GM12878 (cell line): ENCODE measurements around the gene EIF4EBP2. TPM values are rescaled to one million over a fixed set of nuclear protein-coding genes. Genes with fewer than 3 reads are reported as not detected.
A peak's percentile ranks its signal among the peaks of the same experiment; 100 is the strongest.

ENCODE experiments used
- ATAC-seq: fragments of 200-7000 bp; cut with Tn5 transposase; 3 replicates; pipeline ENCODE4 v1.9.1; 2020; ENCODE audit warnings: mild to moderate bottlenecking, moderate library complexity
- BruUV-seq: library from RNA; stranded (reverse); fragments of 400-500 nt; replicated peaks from 2 replicates; lab custom pipeline; 2021; lab: Mats Ljungman, UMichigan
- CTCF ChIA-PET: fragments of 300-600 bp; sonication (Branson Sonifier 250); formaldehyde crosslinking; extraction: SDS; loops from one replicate; lab custom pipeline; 2021; ENCODE audit warnings: inconsistent platforms; lab: Yijun Ruan, JAX
- POLR2A ChIA-PET: fragments of 350-600 bp; formaldehyde crosslinking; extraction: SDS; loops from one replicate; lab custom pipeline; 2021; ENCODE audit warnings: inconsistent platforms; lab: Charles Lee
- RAD21 ChIA-PET: fragments of 300-600 bp; sonication (Branson Sonifier 250); formaldehyde crosslinking; loops from one replicate; lab custom pipeline; 2023; ENCODE audit warnings: antibody characterized with exemption; ENCODE audit not compliant: unreplicated experiment; lab: Charles Lee
- SMC1A ChIA-PET: fragments of 300-600 bp; sonication (Branson Sonifier 250); formaldehyde crosslinking; loops from one replicate; lab custom pipeline; 2023; ENCODE audit not compliant: unreplicated experiment, uncharacterized antibody; lab: Charles Lee
- DNase-seq: peaks from one replicate; pipeline ENCODE4 v3.0.0-alpha.2; 2011; ENCODE audit warnings: low read depth, low spot score
- FAIRE-seq: peaks from 3 replicates; lab custom pipeline; 2011; peaks lifted over from hg19 to GRCh38; lab: Jason Lieb, UNC
- H2AFZ ChIP-seq: 2 replicates; pipeline ENCODE4 v1.6.0; 2011; ENCODE audit warnings: low read depth, low read length, control low read depth; ENCODE audit not compliant: control insufficient read depth
- H3K27ac ChIP-seq: 2 replicates; pipeline ENCODE4 v1.5.1; 2011; ENCODE audit warnings: control low read depth; ENCODE audit not compliant: control insufficient read depth, insufficient read depth
- H3K27me3 ChIP-seq, 2 experiments: replicated peaks in 1 of 2; 2 replicates each; pipeline versions ENCODE4 v1.6.0 to v1.6.1; 2011; ENCODE audit warnings: low read length in 1 of 2; ENCODE audit not compliant: control insufficient read depth in 2 of 2, insufficient read depth in 2 of 2
- H3K36me3 ChIP-seq, 2 experiments: 2 replicates each; pipeline ENCODE4 v1.5.1; 2011; ENCODE audit warnings: low read length in 1 of 2; ENCODE audit not compliant: control insufficient read depth in 2 of 2, insufficient read depth in 2 of 2
- H3K4me1 ChIP-seq: 2 replicates; pipeline ENCODE4 v1.6.1; 2011; ENCODE audit warnings: mild to moderate bottlenecking, low read length, moderate library complexity, mixed read lengths; ENCODE audit not compliant: control insufficient read depth, insufficient read depth
- H3K4me2 ChIP-seq: 2 replicates; pipeline ENCODE4 v1.6.0; 2011; ENCODE audit warnings: control low read depth; ENCODE audit not compliant: control insufficient read depth, insufficient read depth
- H3K4me3 ChIP-seq: fragments of 200-600 bp; sonication (generic); 2 replicates; pipeline ENCODE4 v1.5.1; 2016
- H3K79me2 ChIP-seq: 2 replicates; pipeline ENCODE4 v1.6.0; 2011; ENCODE audit warnings: low read length; ENCODE audit not compliant: control insufficient read depth, insufficient read depth
- H3K9ac ChIP-seq: 2 replicates; pipeline ENCODE4 v1.8.0; 2011; ENCODE audit warnings: low read length, control low read depth, mixed read lengths; ENCODE audit not compliant: control insufficient read depth, insufficient read depth
- H3K9me3 ChIP-seq: replicated peaks from 3 replicates; pipeline ENCODE4 v1.5.1; 2011; ENCODE audit warnings: mild to moderate bottlenecking, low read length; ENCODE audit not compliant: control insufficient read depth, insufficient read depth
- H4K20me1 ChIP-seq: 2 replicates; pipeline ENCODE4 v1.6.0; 2011; ENCODE audit not compliant: control insufficient read depth, insufficient read depth
- ATF7 ChIP-seq: fragments of 450-650 bp; IDR thresholded peaks from 2 replicates; pipeline ENCODE4 v1.6.1; 2016; ENCODE audit warnings: low read depth, mild to moderate bottlenecking
- EP300 ChIP-seq, 2 experiments: fragments of 150-350 bp in 1 of 2; IDR thresholded peaks; 2 replicates each; pipeline ENCODE4 v1.6.1; 2011 to 2012; ENCODE audit warnings: low read depth in 2 of 2, low read length in 2 of 2, borderline replicate concordance in 1 of 2, improper control_type of control experiment in 1 of 2, inconsistent platforms in 1 of 2; ENCODE audit not compliant: control insufficient read depth in 1 of 2
- KLF5 ChIP-seq: fragments of 450-650 bp; IDR thresholded peaks from 2 replicates; pipeline ENCODE4 v1.6.1; 2014; ENCODE audit warnings: mild to moderate bottlenecking; ENCODE audit not compliant: partially characterized antibody
- MEF2B ChIP-seq: fragments of 450-650 bp; IDR thresholded peaks from 2 replicates; pipeline ENCODE4 v1.6.1; 2018; ENCODE audit warnings: mild to moderate bottlenecking, moderate library complexity; ENCODE audit not compliant: partially characterized antibody, poor library complexity, severe bottlenecking
- NRF1 ChIP-seq: conservative IDR thresholded peaks from 2 replicates; pipeline ENCODE4 v1.6.1; 2011; ENCODE audit warnings: mild to moderate bottlenecking, low read depth, low read length, improper control_type of control experiment
- PAX5 ChIP-seq: IDR thresholded peaks from 2 replicates; pipeline ENCODE4 v1.6.1; 2011; ENCODE audit warnings: low read depth, low read length, borderline replicate concordance
- RAD21 ChIP-seq: IDR thresholded peaks from 2 replicates; pipeline ENCODE4 v1.6.1; 2011; ENCODE audit warnings: mild to moderate bottlenecking, low read depth, low read length, moderate library complexity; ENCODE audit not compliant: insufficient read depth
- SKIL ChIP-seq: fragments of 450-650 bp; IDR thresholded peaks from 2 replicates; pipeline ENCODE4 v1.6.1; 2017; ENCODE audit warnings: mild to moderate bottlenecking, low read depth, inconsistent platforms; ENCODE audit not compliant: poor library complexity, severe bottlenecking
- TCF3 ChIP-seq: IDR thresholded peaks from 2 replicates; pipeline ENCODE4 v1.6.1; 2012; ENCODE audit warnings: low read depth, mild to moderate bottlenecking, low read length, borderline replicate concordance; ENCODE audit not compliant: insufficient read depth
- ZBED1 ChIP-seq: IDR thresholded peaks from 2 replicates; pipeline ENCODE4 v1.6.1; 2016; ENCODE audit warnings: borderline replicate concordance
- ZNF24 ChIP-seq: fragments of 450-650 bp; IDR thresholded peaks from 2 replicates; pipeline ENCODE4 v1.6.1; 2017; ENCODE audit warnings: antibody characterized with exemption, mild to moderate bottlenecking
- ZNF274 ChIP-seq: IDR thresholded peaks from one replicate; pipeline ENCODE4 v1.8.0; 2011; ENCODE audit not compliant: insufficient read length, insufficient read depth
- WGBS: methylation state at CpG from one replicate; pipeline ENCODE4 v1.1.6; 2016; ENCODE audit warnings: low lambda C conversion rate; ENCODE audit not compliant: insufficient replicate concordance, insufficient coverage; ENCODE audit errors: missing lambda C conversion rate; 5-methylcytosine and 5-hydroxymethylcytosine counted together
- in situ Hi-C: fragments of 300-500 bp; cut with MboI; formaldehyde crosslinking; loops from 9 replicates; pipeline ENCODE4 v1.14.3; 2018; ENCODE audit warnings: mixed read lengths
- intact Hi-C: fragments of 100-400 bp; cut with micrococcal nuclease; formaldehyde crosslinking; loops from one replicate; pipeline ENCODE4 v1.14.2; 2022; ENCODE audit not compliant: unreplicated experiment
- polyA plus RNA-seq, 11 experiments: library from polyadenylated mRNA; depleted of rRNA in 4 of 11; unstranded in 6 of 11; stranded (reverse) in 5 of 11; fragments of >200 nt; fragmentation: Nextera tagmentation in 4 of 11; fragmentation: Illumina TruSeq in 1 of 11; extraction: Ambion mirVana in 4 of 11; extraction: Trizol in 1 of 11; gene quantifications; 1 replicate in 1 of 11; 2 replicates in 10 of 11; pipeline versions ENCODE4 v1.2.1 to v1.2.3, GENCODE V29; 2011 to 2016; ENCODE audit warnings: inconsistent platforms in 2 of 11, missing spikeins in 2 of 11, low read depth in 1 of 11
- total RNA-seq, 4 experiments: library from RNA; depleted of rRNA in 3 of 4; stranded (reverse); fragments of >200 nt in 3 of 4; fragmentation: Illumina TruSeq in 1 of 4; extraction: Trizol in 1 of 4; gene quantifications; 2 replicates each; pipeline versions ENCODE4 v1.2.1 to v1.2.3, GENCODE V29; 2013 to 2021
- TF ChIP-seq, protein P1 (sequence below): IDR thresholded peaks from 2 replicates; pipeline ENCODE4 v1.6.1; 2011; ENCODE audit warnings: borderline replicate concordance, low read depth, mild to moderate bottlenecking, moderate library complexity, low read length; ENCODE audit not compliant: insufficient read depth, poor library complexity, severe bottlenecking
- TF ChIP-seq, protein P2 (sequence below): IDR thresholded peaks from 2 replicates; pipeline ENCODE4 v1.6.1; 2012; ENCODE audit warnings: low read depth, low read length, improper control_type of control experiment

Gene EIF4EBP2
- total and polyA plus RNA-seq, 10 of the 15 experiments (the other 5 are each of a cell fraction or from before 2014, with no cell fraction given), result 14.4 to 51.3 (median 28.9) TPM

DNA sequence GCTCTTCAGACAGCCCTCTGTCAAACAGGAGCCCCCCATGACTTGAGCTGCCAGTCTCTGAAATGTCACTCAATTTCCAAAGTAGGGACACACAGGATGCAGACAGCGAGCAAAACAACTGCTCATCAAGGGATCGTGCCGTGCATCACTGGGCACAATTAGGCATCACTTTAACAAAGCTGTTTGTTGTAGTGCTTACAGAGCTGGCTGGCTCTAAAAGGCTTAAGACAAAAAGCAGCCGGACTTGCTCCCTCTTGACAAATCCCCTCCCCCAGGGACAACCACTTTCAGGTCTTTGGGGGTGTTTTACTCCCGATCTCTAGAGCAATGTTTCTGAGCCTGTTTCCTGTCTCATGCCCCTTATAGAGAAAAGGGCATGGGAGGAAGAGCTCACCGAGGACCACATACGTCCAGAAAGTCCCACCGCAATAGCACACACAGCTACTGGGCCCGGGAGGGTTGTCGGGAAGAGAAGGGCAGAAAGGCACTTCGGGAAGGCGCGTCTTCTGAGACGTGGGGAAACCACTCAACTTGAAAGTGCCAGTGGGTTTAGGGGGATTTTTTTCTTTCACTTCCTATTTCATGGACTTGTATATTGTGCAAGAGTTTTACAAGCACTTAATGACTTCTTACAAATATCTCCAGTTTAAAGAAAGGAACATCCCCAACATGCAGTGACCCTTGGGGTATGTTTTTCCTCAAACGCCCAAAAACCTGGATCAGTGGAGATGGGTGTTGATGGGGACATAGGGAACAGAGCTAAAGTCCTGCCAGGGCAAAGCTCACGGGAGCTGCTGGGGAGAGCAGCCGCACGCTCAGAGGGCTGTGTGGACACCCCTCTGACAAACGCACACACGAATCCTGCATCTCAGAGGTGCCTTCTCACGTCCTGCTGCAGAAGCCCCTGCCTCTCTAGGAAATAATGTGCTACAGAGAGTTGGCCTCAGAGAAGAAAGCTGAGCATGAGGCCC, 48.6 kb upstream of the EIF4EBP2 start:
- ATAC-seq, result peak; percentile 79
- DNase-seq, result peak; percentile 94
- Histone ChIP-seq H3K4me3 (peak overlapping the region; percentile 36), H3K36me3 (no peaks in the 10 kb centered on the region; a peak in 1 of 4 replicates), H3K4me2 (peak overlapping the region; percentile 78), H3K9ac (peak overlapping the region; percentile 67), H3K79me2 (peaks cover 10% of the 10 kb centered on the region; the same call in 1 of the 2 replicates), H4K20me1 (no peaks in the 10 kb centered on the region), H3K9me3 (no peaks in the 10 kb centered on the region), H2AFZ (peak overlapping the region; percentile 55), H3K27ac (peak overlapping the region; percentile 88), H3K27me3 (no peaks in the 10 kb centered on the region), H3K4me1 (peaks cover 51% of the 10 kb centered on the region)
- SMC1A ChIA-PET, result interaction anchor here (0.9 to 6.2 kb wide), 24 partner anchors 8 to 240 kb away, joined by 3 to 77 read pairs (median 7); partner anchors contain the start of genes EIF4EBP2, PPA1, SAR1A and TYSND1
- FAIRE-seq, result peak; percentile 80
- CTCF ChIA-PET, result interaction anchor here (0.7 to 26.0 kb wide), 17 partner anchors 9 to 209 kb away, joined by 3 to 756 read pairs (median 9); partner anchors contain the start of genes PPA1 and TYSND1
- in situ Hi-C loops, result loop anchor here (5.0 kb wide), 2 partner anchors 83 to 128 kb away; no protein-coding TSS in a partner anchor
- POLR2A ChIA-PET, result interaction anchor here (0.7 to 4.1 kb wide), 20 partner anchors 9 to 404 kb away, joined by 3 to 24 read pairs (median 4); partner anchors contain the start of gene SAR1A
- BruUV-seq, result TSS peak; percentile 85
- intact Hi-C loops, result loop anchor here (2.0 to 5.0 kb wide), 2 partner anchors 83 to 188 kb away; no protein-coding TSS in a partner anchor
- 2% methylated on average over 21 of the region's 21 CpGs for WGBS
- RAD21 ChIA-PET, result interaction anchor here (0.7 to 19.9 kb wide), 21 partner anchors 8 to 1311 kb away, joined by 3 to 675 read pairs (median 6); partner anchors contain the start of genes PPA1, SAR1A and TYSND1
- TF ChIP-seq NRF1, result no peak
- TF ChIP-seq TCF3, result no peak
- peak; percentile 77 for TF ChIP-seq ZNF24
- no peak for TF ChIP-seq RAD21
- TF ChIP-seq PAX5, result peak; percentile 91
- TF ChIP-seq ZNF274, result no peak
- TF ChIP-seq ATF7, result peak; percentile 71
- TF ChIP-seq ZBED1, result peak; percentile 83
- TF ChIP-seq SKIL, result peak; percentile 86
- TF ChIP-seq, protein P1, sequence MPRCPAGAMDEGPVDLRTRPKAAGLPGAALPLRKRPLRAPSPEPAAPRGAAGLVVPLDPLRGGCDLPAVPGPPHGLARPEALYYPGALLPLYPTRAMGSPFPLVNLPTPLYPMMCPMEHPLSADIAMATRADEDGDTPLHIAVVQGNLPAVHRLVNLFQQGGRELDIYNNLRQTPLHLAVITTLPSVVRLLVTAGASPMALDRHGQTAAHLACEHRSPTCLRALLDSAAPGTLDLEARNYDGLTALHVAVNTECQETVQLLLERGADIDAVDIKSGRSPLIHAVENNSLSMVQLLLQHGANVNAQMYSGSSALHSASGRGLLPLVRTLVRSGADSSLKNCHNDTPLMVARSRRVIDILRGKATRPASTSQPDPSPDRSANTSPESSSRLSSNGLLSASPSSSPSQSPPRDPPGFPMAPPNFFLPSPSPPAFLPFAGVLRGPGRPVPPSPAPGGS, result peak; percentile 81
- TF ChIP-seq MEF2B, result peak; percentile 87
- no peak for TF ChIP-seq KLF5
- peak; percentile 52 to 98 for TF ChIP-seq EP300 (IDR thresholded peaks at IDR 0.05; ENCODE audit: borderline replicate concordance in 1 of 2, control insufficient read depth in 1 of 2, low read depth in 2 of 2, low read length in 2 of 2)
- TF ChIP-seq, protein P2, sequence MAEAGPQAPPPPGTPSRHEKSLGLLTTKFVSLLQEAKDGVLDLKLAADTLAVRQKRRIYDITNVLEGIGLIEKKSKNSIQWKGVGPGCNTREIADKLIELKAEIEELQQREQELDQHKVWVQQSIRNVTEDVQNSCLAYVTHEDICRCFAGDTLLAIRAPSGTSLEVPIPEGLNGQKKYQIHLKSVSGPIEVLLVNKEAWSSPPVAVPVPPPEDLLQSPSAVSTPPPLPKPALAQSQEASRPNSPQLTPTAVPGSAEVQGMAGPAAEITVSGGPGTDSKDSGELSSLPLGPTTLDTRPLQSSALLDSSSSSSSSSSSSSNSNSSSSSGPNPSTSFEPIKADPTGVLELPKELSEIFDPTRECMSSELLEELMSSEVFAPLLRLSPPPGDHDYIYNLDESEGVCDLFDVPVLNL, result no peak
